ENCODE results near the gene EDARADD.

DNA sequence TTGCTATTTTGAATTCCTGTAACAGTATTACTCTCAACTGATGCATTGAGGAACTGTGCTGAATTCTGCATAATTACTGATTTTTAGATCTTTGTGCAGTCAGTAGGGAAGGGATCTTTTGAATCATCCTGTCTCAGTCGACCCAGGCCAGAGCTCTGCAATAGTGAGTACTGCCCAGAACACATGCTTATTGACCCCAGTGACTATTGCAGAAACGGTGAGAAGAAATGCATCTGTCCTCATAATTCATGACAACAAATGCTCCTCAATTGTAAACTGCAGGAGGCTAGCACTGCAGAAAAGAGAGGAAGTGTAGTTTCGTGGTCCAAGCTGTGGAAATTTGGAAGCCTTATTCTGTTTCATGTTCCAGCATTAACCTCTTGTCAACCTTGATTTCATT lies 19.6 kb downstream of the EDARADD start:
- TF ChIP-seq, protein P1, sequence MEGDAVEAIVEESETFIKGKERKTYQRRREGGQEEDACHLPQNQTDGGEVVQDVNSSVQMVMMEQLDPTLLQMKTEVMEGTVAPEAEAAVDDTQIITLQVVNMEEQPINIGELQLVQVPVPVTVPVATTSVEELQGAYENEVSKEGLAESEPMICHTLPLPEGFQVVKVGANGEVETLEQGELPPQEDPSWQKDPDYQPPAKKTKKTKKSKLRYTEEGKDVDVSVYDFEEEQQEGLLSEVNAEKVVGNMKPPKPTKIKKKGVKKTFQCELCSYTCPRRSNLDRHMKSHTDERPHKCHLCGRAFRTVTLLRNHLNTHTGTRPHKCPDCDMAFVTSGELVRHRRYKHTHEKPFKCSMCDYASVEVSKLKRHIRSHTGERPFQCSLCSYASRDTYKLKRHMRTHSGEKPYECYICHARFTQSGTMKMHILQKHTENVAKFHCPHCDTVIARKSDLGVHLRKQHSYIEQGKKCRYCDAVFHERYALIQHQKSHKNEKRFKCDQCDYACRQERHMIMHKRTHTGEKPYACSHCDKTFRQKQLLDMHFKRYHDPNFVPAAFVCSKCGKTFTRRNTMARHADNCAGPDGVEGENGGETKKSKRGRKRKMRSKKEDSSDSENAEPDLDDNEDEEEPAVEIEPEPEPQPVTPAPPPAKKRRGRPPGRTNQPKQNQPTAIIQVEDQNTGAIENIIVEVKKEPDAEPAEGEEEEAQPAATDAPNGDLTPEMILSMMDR (IDR thresholded peaks at IDR 0.05) = no peak
- no peak for TF ChIP-seq POLR2A (IDR thresholded peaks at IDR 0.05)

Measured in ovary (tissue), 3 donors.